Measurements from ENCODE around the gene NASP.

Gene NASP

DNA sequence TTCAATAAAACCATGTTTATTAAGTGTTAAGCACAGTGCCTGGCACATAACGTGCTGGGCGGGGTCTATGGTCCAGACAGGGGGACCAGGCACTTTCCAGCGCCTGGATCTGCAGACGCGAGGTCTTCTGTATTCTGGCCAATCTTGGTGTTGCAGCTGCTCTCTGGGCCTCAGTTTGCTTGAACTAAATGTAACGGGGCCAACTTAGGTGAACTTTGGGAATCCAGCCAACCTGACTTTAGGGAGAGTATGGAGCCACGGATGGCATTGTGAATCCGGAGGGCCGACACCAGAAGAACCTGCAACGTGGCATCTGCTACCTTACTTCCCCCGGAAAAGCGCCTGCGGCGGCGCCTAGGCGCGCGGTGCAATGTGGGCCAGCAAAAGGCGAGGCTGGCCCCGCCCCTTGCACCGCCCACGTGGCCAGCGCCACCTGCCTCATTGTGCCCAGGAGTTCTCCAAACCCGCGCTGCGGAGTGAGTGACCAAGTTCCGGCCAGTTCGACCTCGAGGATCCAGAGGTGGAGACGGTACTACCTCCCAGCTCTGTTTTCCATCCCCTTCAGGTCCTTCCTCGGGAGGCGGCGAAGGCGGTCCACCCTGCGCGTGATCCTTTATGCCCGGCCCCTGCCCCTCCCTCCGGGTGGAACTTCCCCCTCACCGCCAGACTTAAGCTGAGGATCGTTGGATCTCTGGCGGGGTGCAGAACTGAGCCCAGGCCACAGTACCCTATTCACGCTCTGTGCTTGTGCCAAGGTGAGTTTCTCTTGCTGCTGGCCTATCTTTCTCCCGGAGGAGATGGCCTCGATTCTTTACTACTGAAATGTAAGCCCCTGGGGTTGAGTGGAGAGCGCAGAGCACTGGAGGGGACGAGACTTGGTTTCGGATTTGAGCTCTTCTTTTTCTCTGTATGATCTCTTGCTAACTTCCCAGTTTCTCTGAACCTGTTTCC, 33.2 kb upstream of the NASP start, which contains the start of gene AKR1A1:
Gene AKR1A1 (plus strand): TSS at position 426 of the 951 bp plus-strand sequence. CDS start 10,969 bp downstream, outside the sequence.
- Histone ChIP-seq H3K9me2 (replicated peaks; ENCODE audit: low read depth, low read length) (no peaks in the 10 kb centered on the region), H3K4me3 (ENCODE audit: low read length, poor library complexity, severe bottlenecking) (peak within 1 kb of the TSS; percentile 78), H3K9ac (ENCODE audit: low read depth, low read length, poor library complexity, severe bottlenecking) (peak within 1 kb of the TSS; percentile 92), H3K4me1 (ENCODE audit: insufficient read depth, low read length, poor library complexity, severe bottlenecking) (peaks cover 28% of the 10 kb centered on the region), H3K36me3 (ENCODE audit: insufficient read depth, low read length) (0 out of 2 replicates have a peak, but pooled peaks cover 3% of the 10 kb centered on the region), H3F3A (ENCODE audit: low read depth) (no peaks in the 10 kb centered on the region; the same call in 1 of the 2 replicates), H2AFZ (ENCODE audit: low read length) (peak within 1 kb of the TSS; percentile 91), H4K20me1 (ENCODE audit: insufficient read depth, low read length, poor library complexity, severe bottlenecking) (peaks cover 38% of the 10 kb centered on the region), H3K79me2 (ENCODE audit: insufficient read depth, low read length) (peaks cover 59% of the 10 kb centered on the region), H3K27me3 (ENCODE audit: insufficient read depth, low read length, poor library complexity, severe bottlenecking) (no peaks in the 10 kb centered on the region), H3K4me2 (ENCODE audit: low read depth, low read length, poor library complexity, severe bottlenecking) (peak within 1 kb of the TSS; percentile 100), H3K9me3 (ENCODE audit: insufficient read depth, low read depth, low read length) (no peaks in the 10 kb centered on the region)
- no peak for TF ChIP-seq CTCF (conservative IDR thresholded peaks at IDR 0.05; ENCODE audit: low read length)
- TF ChIP-seq EZH2phosphoT487 (IDR thresholded peaks at IDR 0.05; ENCODE audit: borderline replicate concordance): no peak

- Histone ChIP-seq H3K9me3 (ENCODE audit: insufficient read depth, low read depth, low read length) (no peaks in the 10 kb centered on the region), H3K27me3 (ENCODE audit: insufficient read depth, low read length, poor library complexity, severe bottlenecking) (no peaks in the 10 kb centered on the region), H3K9ac (ENCODE audit: low read depth, low read length, poor library complexity, severe bottlenecking) (peak overlapping the region; percentile 92), H2AFZ (ENCODE audit: low read length) (no peak overlapping the region), H3K9me2 (replicated peaks; ENCODE audit: low read depth, low read length) (no peaks in the 10 kb centered on the region), H3F3A (ENCODE audit: low read depth) (no peaks in the 10 kb centered on the region; the same call in 1 of the 2 replicates), H3K4me3 (ENCODE audit: low read length, poor library complexity, severe bottlenecking) (peak overlapping the region; percentile 78), H3K4me1 (ENCODE audit: insufficient read depth, low read length, poor library complexity, severe bottlenecking) (peaks cover 26% of the 10 kb centered on the region), H3K79me2 (ENCODE audit: insufficient read depth, low read length) (peaks cover 65% of the 10 kb centered on the region), H3K4me2 (ENCODE audit: low read depth, low read length, poor library complexity, severe bottlenecking) (peak overlapping the region; percentile 100), H3K36me3 (ENCODE audit: insufficient read depth, low read length) (0 out of 2 replicates have a peak, but pooled peaks cover 3% of the 10 kb centered on the region), H4K20me1 (ENCODE audit: insufficient read depth, low read length, poor library complexity, severe bottlenecking) (peaks cover 43% of the 10 kb centered on the region)
- TF ChIP-seq CTCF (conservative IDR thresholded peaks at IDR 0.05; ENCODE audit: low read length) (no peak), EZH2phosphoT487 (IDR thresholded peaks at IDR 0.05; ENCODE audit: borderline replicate concordance) (no peak)
Measured at GRCh38 chr1:45551684-45552083, 32.2 kb upstream of the NASP start.

DNA sequence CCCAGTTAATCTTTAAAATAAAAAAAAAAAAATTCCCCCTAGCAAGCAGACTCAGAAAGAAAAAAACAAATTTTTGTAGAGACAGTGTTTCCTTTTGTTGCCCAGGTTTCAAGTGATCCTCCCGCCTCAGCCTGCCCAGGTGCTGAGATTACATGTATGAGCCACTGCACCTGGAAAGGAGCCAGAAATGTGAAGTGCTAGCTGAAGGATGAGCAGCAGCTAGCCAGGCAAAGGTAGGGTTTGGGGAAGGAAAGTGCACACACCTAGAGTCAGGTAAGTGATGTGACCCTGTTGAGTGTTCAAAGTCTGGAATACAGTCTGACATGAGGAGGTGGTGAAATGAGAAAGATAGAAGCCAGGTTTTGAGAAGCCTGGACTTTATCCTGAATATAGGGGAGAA, 31.5 kb upstream of the NASP start:
- peaks cover 70% of the 10 kb centered on the region for H3K79me2 ChIP-seq (ENCODE audit: insufficient read depth, low read length)
- H3K4me1 ChIP-seq (ENCODE audit: insufficient read depth, low read length, poor library complexity, severe bottlenecking): peaks cover 29% of the 10 kb centered on the region
- H3K9me2 ChIP-seq (replicated peaks; ENCODE audit: low read depth, low read length): no peaks in the 10 kb centered on the region
- TF ChIP-seq EZH2phosphoT487 (IDR thresholded peaks at IDR 0.05; ENCODE audit: borderline replicate concordance) (no peak), CTCF (conservative IDR thresholded peaks at IDR 0.05; ENCODE audit: low read length) (no peak)
- H3K9me3 ChIP-seq (ENCODE audit: insufficient read depth, low read depth, low read length): no peaks in the 10 kb centered on the region
- H3K4me3 ChIP-seq (ENCODE audit: low read length, poor library complexity, severe bottlenecking): peak overlapping the region; percentile 78
- H3K4me2 ChIP-seq (ENCODE audit: low read depth, low read length, poor library complexity, severe bottlenecking): peak overlapping the region; percentile 100
- H3K9ac ChIP-seq (ENCODE audit: low read depth, low read length, poor library complexity, severe bottlenecking): peak overlapping the region; percentile 92
- no peaks in the 10 kb centered on the region for H3K27me3 ChIP-seq (ENCODE audit: insufficient read depth, low read length, poor library complexity, severe bottlenecking)
- peaks cover 47% of the 10 kb centered on the region for H4K20me1 ChIP-seq (ENCODE audit: insufficient read depth, low read length, poor library complexity, severe bottlenecking)
- H3F3A ChIP-seq (ENCODE audit: low read depth): no peaks in the 10 kb centered on the region; the same call in 1 of the 2 replicates
- 0 out of 2 replicates have a peak, but pooled peaks cover 3% of the 10 kb centered on the region for H3K36me3 ChIP-seq (ENCODE audit: insufficient read depth, low read length)
- H2AFZ ChIP-seq (ENCODE audit: low read length): no peak overlapping the region

Measured in Loucy (cell line).